Measurements from ENCODE around the gene INAFM2.

- TF ChIP-seq CTCF (IDR thresholded peaks at IDR 0.05; ENCODE audit: low read depth, low read length) (no peak), MYC (IDR thresholded peaks at IDR 0.05; ENCODE audit: low read depth, low read length) (no peak), POLR2A (IDR thresholded peaks at IDR 0.05; ENCODE audit: extremely low read depth, insufficient read length) (no peak), MAX (IDR thresholded peaks at IDR 0.05; ENCODE audit: low read depth, low read length) (no peak)
These were observed 45.5 kb upstream of the INAFM2 start for GRCh38 chr15:40278026-40278425.
